Measurements from ENCODE around the gene NFAM1.

The NFAM1 gene

DNA sequence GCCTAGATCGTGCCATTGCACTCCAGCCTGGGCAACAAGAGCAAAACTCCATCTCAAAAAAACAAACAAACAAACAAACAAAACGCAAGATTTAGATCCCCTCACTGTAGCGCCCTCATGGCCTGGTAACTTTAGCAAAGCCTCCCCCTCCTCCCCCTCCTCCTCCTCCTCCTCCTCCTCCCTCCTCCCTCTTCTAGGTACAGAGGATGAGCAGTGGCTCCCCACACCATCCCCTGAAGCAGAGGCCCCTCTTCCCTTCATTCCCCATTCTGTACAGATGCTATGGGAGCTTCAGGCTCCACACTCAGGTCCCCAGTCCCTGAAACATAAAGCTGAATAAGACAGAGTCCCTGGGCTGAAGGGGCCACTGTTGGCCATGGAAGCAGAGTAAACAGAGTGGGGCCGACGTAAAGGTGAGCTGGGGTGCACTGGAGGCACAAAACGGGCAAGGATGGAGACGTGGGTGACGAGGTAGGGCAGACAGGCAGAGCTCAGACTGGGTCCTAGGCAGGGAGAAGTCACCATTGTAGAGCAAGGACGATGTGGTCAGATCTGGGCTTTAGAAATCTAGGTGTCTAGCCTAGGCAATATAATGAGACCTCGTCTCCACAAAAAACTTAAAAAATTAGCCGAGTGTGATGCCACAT, 19.4 kb upstream of the NFAM1 start:
- no peak overlapping the region for H3K4me3 ChIP-seq (ENCODE audit: low read length)
- no peak overlapping the region for H3K27ac ChIP-seq (ENCODE audit: low read depth, low read length)
- no peaks in the 10 kb centered on the region for H3K27me3 ChIP-seq (ENCODE audit: control insufficient read depth, low read length)
- no peaks in the 10 kb centered on the region for H3K9me2 ChIP-seq (replicated peaks; ENCODE audit: control insufficient read depth, low read length)
- no peaks in the 10 kb centered on the region for H3K79me2 ChIP-seq (ENCODE audit: control insufficient read depth, low read length)
- no peaks in the 10 kb centered on the region for H3K36me3 ChIP-seq (ENCODE audit: control insufficient read depth, low read length)
- no peaks in the 10 kb centered on the region for H4K20me1 ChIP-seq (ENCODE audit: control insufficient read depth, insufficient read depth, low read depth, low read length)
- H3K9me3 ChIP-seq (ENCODE audit: control insufficient read depth, insufficient read depth, low read length): no peaks in the 10 kb centered on the region
- H3K4me2 ChIP-seq (ENCODE audit: low read length): no peak overlapping the region
- TF ChIP-seq, protein P1, sequence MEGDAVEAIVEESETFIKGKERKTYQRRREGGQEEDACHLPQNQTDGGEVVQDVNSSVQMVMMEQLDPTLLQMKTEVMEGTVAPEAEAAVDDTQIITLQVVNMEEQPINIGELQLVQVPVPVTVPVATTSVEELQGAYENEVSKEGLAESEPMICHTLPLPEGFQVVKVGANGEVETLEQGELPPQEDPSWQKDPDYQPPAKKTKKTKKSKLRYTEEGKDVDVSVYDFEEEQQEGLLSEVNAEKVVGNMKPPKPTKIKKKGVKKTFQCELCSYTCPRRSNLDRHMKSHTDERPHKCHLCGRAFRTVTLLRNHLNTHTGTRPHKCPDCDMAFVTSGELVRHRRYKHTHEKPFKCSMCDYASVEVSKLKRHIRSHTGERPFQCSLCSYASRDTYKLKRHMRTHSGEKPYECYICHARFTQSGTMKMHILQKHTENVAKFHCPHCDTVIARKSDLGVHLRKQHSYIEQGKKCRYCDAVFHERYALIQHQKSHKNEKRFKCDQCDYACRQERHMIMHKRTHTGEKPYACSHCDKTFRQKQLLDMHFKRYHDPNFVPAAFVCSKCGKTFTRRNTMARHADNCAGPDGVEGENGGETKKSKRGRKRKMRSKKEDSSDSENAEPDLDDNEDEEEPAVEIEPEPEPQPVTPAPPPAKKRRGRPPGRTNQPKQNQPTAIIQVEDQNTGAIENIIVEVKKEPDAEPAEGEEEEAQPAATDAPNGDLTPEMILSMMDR (IDR thresholded peaks at IDR 0.05; ENCODE audit: low read depth, low read length, poor library complexity, severe bottlenecking): no peak
- no peak for TF ChIP-seq EZH2phosphoT487 (IDR thresholded peaks at IDR 0.05; ENCODE audit: borderline replicate concordance, low read length)
- peaks cover 2% of the 10 kb centered on the region; the same call in 1 of the 2 replicates for H3F3A ChIP-seq (ENCODE audit: control insufficient read depth, insufficient read depth)
- H3K4me1 ChIP-seq (ENCODE audit: control insufficient read depth, low read length): no peaks in the 10 kb centered on the region

DNA sequence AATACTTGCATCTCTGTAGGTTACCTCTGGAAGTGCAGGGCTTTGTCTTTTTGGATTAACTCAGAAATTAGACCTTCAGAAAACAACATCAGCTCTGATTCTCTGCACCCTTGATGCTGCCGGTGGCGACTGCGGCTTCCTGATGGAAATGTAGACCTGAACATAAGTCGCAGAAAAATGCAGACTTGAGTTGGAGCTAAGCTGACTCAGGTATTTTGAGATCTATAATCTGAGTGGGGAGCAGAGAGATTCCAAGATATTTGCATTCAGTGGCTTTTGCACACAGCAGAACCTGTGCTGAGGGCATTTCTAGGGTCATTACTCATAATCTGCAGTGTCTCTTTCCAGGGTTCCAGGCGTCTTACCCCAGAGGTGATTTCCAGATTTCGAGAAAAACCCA, 18.7 kb upstream of the NFAM1 start:
- Histone ChIP-seq H3K4me1 (ENCODE audit: control insufficient read depth, low read length) (peaks cover 4% of the 10 kb centered on the region), H3K27me3 (ENCODE audit: control insufficient read depth, low read length) (no peaks in the 10 kb centered on the region), H3K27ac (ENCODE audit: low read depth, low read length) (no peak overlapping the region), H3K9me3 (ENCODE audit: control insufficient read depth, insufficient read depth, low read length) (no peaks in the 10 kb centered on the region), H3K9me2 (replicated peaks; ENCODE audit: control insufficient read depth, low read length) (no peaks in the 10 kb centered on the region), H3K4me2 (ENCODE audit: low read length) (no peak overlapping the region), H3F3A (ENCODE audit: control insufficient read depth, insufficient read depth) (no peaks in the 10 kb centered on the region), H3K36me3 (ENCODE audit: control insufficient read depth, low read length) (peaks cover under 1% of the 10 kb centered on the region; the same call in 1 of the 2 replicates), H3K79me2 (ENCODE audit: control insufficient read depth, low read length) (no peaks in the 10 kb centered on the region), H3K4me3 (ENCODE audit: low read length) (no peak overlapping the region), H4K20me1 (ENCODE audit: control insufficient read depth, insufficient read depth, low read depth, low read length) (no peaks in the 10 kb centered on the region)
- no peak for TF ChIP-seq EZH2phosphoT487 (IDR thresholded peaks at IDR 0.05; ENCODE audit: borderline replicate concordance, low read length)
- TF ChIP-seq, protein P1 (IDR thresholded peaks at IDR 0.05; ENCODE audit: low read depth, low read length, poor library complexity, severe bottlenecking): no peak

DNA sequence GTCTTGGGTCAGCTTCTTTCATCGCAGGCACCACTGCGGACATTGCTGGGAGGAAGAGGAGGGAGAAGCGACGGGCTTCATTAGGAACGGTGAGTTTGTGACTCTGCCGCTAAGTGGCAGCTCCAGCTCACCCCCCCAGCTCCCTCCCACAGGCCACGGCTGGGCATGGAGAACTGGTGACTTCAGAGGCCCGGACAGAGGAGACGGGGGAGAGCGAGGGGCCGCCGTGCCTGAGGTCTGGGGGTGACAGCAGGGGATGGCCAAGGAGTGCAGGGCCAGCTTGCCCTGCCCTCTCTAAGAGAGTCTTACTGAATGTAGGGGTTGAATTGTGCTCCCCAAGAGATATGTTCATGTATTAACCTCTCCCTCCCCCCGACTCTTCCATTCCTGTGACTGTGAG, 13.9 kb upstream of the NFAM1 start:
- Histone ChIP-seq H3K36me3 (ENCODE audit: control insufficient read depth, low read length) (peaks cover 4% of the 10 kb centered on the region; the same call in 1 of the 2 replicates), H3K4me1 (ENCODE audit: control insufficient read depth, low read length) (peaks cover 47% of the 10 kb centered on the region), H3K27me3 (ENCODE audit: control insufficient read depth, low read length) (no peaks in the 10 kb centered on the region), H3K9me3 (ENCODE audit: control insufficient read depth, insufficient read depth, low read length) (no peaks in the 10 kb centered on the region), H3K9me2 (replicated peaks; ENCODE audit: control insufficient read depth, low read length) (no peaks in the 10 kb centered on the region), H3K4me3 (ENCODE audit: low read length) (no peak overlapping the region), H4K20me1 (ENCODE audit: control insufficient read depth, insufficient read depth, low read depth, low read length) (no peaks in the 10 kb centered on the region), H3K4me2 (ENCODE audit: low read length) (no peak overlapping the region), H3K79me2 (ENCODE audit: control insufficient read depth, low read length) (peaks cover 5% of the 10 kb centered on the region), H3F3A (ENCODE audit: control insufficient read depth, insufficient read depth) (peaks cover 33% of the 10 kb centered on the region), H3K27ac (ENCODE audit: low read depth, low read length) (peak overlapping the region; percentile 20; the same call in 1 of the 2 replicates)
- TF ChIP-seq, protein P1 (IDR thresholded peaks at IDR 0.05; ENCODE audit: low read depth, low read length, poor library complexity, severe bottlenecking): no peak
- TF ChIP-seq EZH2phosphoT487 (IDR thresholded peaks at IDR 0.05; ENCODE audit: borderline replicate concordance, low read length): no peak

Measured in DOHH2 (cell line).